Inferior parietal cortex (tissue), 1 donor: ENCODE data around the gene FAM72A.
A peak's percentile ranks its signal among the peaks of the same experiment; 100 is the strongest.
"Not testable (repeated sequence)": the region's sequence is repeated elsewhere in the genome, so short reads cannot be mapped to it uniquely, and the experiment has no call there.

Experiments
- DNase-seq: peaks from one replicate; pipeline ENCODE4 v3.0.0-alpha.2; 2016; ENCODE audit errors: extremely low spot score

The FAM72A gene

DNA sequence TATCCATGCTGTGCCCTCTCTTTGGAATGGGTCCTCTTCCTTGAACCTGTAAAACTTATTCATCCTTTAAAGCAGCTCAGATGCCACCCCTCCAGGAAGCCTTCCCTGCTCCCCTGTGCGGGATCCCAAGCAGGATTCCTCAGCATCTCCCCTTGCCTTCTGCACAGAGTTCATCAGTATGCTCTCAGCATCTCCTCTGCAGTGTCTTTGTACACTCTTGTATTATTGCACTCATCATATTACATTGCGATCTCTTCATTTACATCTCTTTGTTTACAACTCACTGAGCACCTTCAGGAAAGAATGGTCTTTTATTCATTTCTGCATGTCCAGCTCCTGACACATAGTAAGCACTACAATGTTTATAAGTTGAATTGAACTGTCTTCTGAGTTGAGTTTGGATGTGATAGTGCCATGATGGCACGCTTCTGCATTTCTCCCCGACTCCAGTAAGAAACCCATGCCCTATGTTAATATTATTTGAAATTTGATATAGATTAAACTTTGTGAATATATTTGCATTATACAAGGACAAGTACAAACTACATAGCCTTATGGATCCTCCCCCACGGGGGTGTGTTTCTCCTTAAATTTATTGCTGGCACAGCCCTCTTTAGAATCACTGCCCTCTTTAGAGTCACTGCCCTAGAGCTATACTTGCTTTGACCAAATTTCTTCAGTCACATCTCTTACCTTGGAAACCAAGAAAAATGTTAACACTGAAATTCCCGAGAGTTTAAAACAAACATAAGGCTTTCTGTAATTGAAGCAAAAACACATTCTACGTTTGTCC is 13.2 kb upstream of the FAM72A start:
- not testable (repeated sequence) for DNase-seq

GRCh38 chr1:206210802-206211201 is 8.2 kb upstream of the FAM72A start:
- DNase-seq = not testable (repeated sequence)

DNA sequence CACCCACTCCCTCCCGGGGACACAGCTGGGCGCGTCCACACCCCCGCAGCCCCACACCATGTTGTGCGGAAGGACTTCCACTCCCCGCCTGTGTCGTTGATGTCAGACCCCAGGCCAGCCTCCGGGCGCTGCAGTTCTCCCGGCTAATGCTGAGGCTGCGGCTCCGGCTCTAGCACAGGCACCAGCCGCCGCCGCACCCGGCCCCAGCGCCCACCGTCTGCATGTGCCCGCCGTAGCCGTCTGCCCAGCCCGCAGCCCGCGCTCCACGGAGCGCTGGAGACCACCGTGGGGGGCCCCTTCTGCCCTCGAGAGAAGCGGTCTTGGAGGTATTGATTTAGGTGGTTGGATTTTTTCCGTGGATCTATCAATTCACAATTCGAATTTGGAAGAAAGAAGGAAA is 2.9 kb upstream of the FAM72A start:
- not testable (repeated sequence) for DNase-seq

GRCh38 chr1:206204871-206205270 is 2.2 kb upstream of the FAM72A start:
- not testable (repeated sequence) for DNase-seq

DNA sequence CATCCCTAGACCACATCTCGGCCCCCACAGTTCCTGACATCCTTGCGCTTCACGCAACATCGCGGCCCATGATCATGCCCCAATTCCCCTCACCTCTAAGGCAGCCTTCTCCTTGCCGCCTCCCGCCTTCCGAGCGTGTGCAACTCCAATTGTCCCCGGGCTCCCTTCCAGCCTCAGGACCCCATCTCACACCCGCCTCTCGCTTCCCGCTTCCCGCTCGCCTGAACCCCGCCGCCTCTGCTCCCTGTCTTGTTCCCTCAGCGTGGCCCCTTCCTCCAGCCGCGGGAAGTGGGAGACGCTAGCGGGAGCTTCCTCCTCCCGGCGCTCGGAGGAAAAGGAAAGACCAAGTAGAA is 1.5 kb upstream of the FAM72A start:
- DNase-seq = not testable (repeated sequence)

GRCh38 chr1:206203364-206204158 is 922 bp upstream of the FAM72A start, which contains the start of gene SRGAP2:
Gene SRGAP2 (plus strand): TSS chr1:206203541. CDS start chr1:206205971, 2,430 bp downstream.
- not testable (repeated sequence) for DNase-seq

DNA sequence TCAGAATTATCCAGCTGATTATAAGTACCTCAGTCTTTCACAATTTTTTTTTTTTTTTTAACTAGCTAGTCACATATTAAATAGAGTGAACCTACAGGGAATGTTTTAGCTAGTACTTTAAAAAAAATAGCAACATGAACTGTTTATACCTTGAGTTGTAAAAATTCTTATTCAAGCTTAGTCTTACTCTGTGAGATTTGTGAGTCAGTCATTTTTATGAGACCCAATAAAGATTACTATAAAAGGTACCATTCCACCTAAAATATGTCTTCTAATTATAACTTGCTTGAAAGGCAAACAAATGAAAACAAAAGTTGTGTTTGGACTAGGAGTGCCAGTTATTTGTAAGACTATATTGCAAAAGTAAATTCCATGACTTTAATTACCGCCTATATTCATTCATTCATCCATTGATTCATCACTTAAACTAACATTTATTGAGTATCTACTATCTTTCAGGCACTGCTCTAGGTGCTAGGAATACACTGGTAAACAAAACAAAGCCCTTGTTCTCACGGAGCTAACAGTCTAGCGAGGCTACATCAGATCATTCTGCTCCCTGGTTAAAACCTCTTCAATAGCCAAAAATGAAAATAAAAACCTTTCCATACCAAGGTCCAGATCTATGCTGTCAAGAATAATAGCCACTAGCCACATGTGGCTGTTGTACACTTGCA is 5.8 kb downstream of the FAM72A start:
- DNase-seq = not testable (repeated sequence)

- not testable (repeated sequence) for DNase-seq
These were observed 7.5 kb downstream of the FAM72A start for GRCh38 chr1:206195182-206195581.

GRCh38 chr1:206186826-206187225 is 15.8 kb downstream of the FAM72A start:
- not testable (repeated sequence) for DNase-seq

GRCh38 chr1:206185778-206186177 is 16.9 kb downstream of the FAM72A start:
- DNase-seq = not testable (repeated sequence)

DNA sequence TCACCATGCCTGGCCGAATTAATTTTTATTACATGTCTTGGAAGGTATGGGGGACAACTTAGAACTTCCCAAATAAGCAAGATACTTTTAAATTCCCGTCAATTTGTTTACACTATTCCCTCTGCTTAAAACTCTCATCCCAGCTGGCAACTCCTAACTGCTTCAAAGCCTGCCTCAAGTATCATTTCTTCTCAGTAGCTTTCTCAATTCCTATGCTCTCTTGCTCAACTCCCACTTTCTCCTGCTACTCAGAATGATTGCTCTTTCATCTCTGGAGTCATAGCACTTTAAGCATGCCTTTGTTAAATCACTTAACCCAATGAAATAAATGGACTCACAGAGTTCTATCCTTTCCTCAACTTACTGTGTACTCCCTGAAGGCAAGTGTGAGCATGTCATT is 18.9 kb downstream of the FAM72A start:
- DNase-seq = not testable (repeated sequence)

DNA sequence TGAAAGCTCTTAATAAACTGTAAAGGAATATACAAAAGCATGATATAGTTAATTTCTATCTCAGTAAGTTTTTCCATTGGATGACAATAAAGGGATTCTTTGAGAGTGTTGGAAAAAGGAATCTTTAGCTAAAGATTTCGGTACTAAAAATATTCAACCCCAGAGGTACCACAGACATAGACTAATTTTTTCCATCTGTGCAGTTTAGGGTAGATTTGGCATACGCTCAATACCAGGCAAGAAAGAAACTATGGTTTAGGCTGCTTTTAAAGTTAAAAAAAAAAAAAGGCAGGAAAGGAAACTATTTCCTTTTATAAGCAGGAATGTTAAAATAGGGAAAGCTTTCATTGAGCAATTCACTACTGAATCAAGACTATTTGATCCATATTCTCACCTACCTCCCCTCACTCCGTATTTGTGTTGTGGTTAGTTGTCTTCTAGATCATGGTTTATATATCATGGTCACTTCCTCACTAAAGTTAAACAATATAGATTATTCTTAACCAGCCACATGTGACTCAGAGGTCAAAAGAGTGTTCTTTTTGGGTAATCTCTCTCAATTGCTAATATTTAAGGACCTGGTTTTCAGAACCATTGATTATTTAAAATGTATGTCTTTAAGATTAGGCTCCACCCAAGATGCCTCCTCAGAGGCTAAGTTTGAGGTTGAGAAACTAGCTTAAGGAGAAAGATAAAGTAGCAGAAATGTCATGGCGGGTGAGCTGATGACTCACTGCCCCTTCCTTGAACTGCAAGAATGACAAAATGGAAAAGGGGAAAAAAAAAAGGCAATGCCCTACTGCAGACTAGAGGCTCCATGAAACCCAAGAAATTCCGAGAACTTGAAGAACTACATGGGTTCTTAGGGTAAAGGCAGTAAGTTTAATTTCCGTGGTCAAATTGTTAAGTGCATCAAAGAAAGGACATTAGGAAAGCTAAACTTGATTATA is 20.0 kb downstream of the FAM72A start:
- DNase-seq = not testable (repeated sequence)

DNA sequence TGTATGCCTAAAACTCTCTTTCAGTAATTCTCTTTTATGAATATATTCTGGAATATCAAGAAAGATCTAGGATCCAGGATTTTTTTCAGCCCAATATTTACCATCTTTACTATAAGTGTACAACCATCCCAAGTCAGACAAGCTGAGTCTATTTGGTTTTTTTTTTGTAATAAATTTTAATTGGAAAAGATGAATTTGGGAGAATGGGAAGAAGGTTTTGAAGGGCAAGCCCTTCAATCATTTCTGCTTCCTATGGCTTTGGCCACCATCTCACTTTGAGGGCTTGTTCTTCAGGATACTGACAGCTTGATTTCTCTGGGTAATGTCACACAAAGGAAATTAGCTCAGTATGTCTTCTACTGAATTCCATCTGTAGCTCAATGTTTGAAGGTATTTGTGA is 23.0 kb downstream of the FAM72A start:
- not testable (repeated sequence) for DNase-seq

- not testable (repeated sequence) for DNase-seq
These were observed 24.3 kb downstream of the FAM72A start for GRCh38 chr1:206178061-206178989.

- DNase-seq = not testable (repeated sequence)
These were observed 26.5 kb downstream of the FAM72A start for GRCh38 chr1:206176114-206176502.

- not testable (repeated sequence) for DNase-seq
These were observed 27.1 kb downstream of the FAM72A start for GRCh38 chr1:206175459-206176113.

DNA sequence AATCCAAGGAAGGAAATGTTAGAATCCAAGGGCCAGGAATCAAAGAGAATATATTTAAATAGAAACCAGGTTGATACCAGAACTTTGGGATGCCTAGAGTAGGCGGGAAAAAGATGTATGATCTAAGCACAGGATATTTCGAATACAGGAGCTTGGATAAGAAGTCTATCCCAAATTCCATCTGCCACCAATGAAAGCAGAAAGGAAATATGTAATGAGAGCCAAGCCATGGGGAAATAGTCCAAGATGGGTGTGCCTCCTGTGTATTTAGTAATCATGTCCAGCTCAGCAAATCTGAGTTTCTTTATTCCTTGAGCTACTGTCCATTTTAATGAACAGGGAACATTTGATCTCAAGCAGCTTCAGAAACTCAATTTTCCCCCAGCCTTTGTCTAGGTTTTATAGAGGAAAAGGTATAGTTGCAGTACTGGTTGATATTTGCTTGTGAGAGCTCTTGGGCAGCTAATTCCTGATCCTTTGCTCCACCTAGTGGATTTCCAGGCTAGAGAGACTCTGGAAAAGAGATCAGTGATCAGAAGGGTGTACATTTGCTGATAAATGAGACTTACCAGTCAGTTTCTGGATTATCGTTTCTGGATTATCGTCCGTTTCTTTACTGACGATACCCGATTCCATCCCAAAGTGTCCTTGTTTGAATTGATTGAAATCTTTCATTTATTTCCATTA is 28.3 kb downstream of the FAM72A start:
- DNase-seq = peak; percentile 15

DNA sequence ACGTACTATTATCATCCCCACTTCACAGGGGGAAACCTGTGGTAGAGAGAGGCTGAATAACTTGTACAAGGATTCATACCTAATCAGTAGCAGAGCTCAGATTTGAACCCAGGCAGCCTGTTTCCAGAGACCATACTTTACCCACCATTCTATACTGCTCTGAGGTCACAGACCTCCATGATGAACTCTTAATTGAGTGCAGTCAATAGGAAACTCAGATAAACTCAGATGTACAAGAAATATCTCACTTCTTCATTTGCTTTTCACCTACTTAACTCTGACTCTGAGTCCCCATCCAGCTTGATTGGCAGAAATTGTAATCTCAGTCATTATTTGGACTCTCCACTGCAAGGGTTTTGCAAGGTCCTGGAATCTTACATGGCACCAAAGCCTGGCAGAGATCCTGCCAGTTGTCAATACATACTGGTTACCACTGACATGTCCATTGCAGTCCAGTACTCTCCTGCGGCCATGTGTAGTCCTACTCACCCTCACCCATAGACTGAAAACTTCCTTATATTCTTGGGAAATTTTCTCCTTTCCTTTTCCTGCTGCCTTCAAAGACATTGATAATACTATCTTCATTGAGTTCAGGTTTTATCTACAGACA is 29.4 kb downstream of the FAM72A start:
- not testable (repeated sequence) for DNase-seq
